ENCODE measurements around the gene SLC35B3. TPM values are rescaled to one million over a fixed set of nuclear protein-coding genes. Genes with fewer than 3 reads are reported as not detected.

SLC35B3 gene
- polyA plus RNA-seq, 1 experiment = 38.2 TPM

DNA sequence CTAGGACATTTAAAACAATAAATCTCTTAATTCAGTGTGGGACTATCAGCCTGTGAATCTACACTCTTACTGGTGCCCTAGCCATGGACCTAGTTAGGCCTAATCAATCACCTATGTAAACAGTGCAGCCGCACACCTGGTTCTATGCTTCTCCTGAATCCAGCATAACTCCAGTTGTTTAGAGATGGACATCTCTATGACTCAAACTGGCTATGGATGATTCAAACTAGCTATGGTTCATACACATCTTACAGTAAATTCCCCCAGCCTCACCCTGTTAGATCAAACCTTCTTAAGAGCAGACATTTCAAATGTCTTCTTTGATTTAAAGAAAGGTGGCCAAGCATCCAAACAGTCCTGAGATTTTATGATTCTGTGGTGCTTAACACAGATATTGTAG lies 34.7 kb downstream of the SLC35B3 start:
- no peak for DNase-seq (ENCODE audit: low read depth, low spot score)
- TF ChIP-seq, protein P1, sequence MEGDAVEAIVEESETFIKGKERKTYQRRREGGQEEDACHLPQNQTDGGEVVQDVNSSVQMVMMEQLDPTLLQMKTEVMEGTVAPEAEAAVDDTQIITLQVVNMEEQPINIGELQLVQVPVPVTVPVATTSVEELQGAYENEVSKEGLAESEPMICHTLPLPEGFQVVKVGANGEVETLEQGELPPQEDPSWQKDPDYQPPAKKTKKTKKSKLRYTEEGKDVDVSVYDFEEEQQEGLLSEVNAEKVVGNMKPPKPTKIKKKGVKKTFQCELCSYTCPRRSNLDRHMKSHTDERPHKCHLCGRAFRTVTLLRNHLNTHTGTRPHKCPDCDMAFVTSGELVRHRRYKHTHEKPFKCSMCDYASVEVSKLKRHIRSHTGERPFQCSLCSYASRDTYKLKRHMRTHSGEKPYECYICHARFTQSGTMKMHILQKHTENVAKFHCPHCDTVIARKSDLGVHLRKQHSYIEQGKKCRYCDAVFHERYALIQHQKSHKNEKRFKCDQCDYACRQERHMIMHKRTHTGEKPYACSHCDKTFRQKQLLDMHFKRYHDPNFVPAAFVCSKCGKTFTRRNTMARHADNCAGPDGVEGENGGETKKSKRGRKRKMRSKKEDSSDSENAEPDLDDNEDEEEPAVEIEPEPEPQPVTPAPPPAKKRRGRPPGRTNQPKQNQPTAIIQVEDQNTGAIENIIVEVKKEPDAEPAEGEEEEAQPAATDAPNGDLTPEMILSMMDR (IDR thresholded peaks at IDR 0.05; ENCODE audit: low read depth, low read length) = no peak
- Histone ChIP-seq H3K9me3 (ENCODE audit: control insufficient read depth, insufficient read depth, low read length) (no peaks in the 10 kb centered on the region), H3K4me3 (ENCODE audit: low read depth, low read length) (no peak overlapping the region), H3K27ac (ENCODE audit: low read depth, low read length) (no peak overlapping the region), H3K27me3 (ENCODE audit: control insufficient read depth, insufficient read depth, low read length) (no peaks in the 10 kb centered on the region)
- ChIA-PET CTCF (no interaction called here), POLR2A (no interaction called here)

- Histone ChIP-seq H3K27ac (ENCODE audit: low read depth, low read length) (no peak overlapping the region), H3K27me3 (ENCODE audit: control insufficient read depth, insufficient read depth, low read length) (no peaks in the 10 kb centered on the region), H3K9me3 (ENCODE audit: control insufficient read depth, insufficient read depth, low read length) (no peaks in the 10 kb centered on the region), H3K4me3 (ENCODE audit: low read depth, low read length) (no peak overlapping the region)
- ChIA-PET POLR2A (no interaction called here), CTCF (no interaction called here)
- TF ChIP-seq, protein P1 (IDR thresholded peaks at IDR 0.05; ENCODE audit: low read depth, low read length) = no peak
- DNase-seq (ENCODE audit: low read depth, low spot score) = no peak
These were observed 42.8 kb downstream of the SLC35B3 start for GRCh38 chr6:8392569-8392968.

- no peak overlapping the region for H3K27ac ChIP-seq (ENCODE audit: low read depth, low read length)
- POLR2A ChIA-PET = no interaction called here
- no peak for DNase-seq (ENCODE audit: low read depth, low spot score)
- CTCF ChIA-PET = no interaction called here
- TF ChIP-seq, protein P1 (IDR thresholded peaks at IDR 0.05; ENCODE audit: low read depth, low read length) = no peak
- H3K27me3 ChIP-seq (ENCODE audit: control insufficient read depth, insufficient read depth, low read length) = no peaks in the 10 kb centered on the region
- H3K9me3 ChIP-seq (ENCODE audit: control insufficient read depth, insufficient read depth, low read length) = no peaks in the 10 kb centered on the region
- H3K4me3 ChIP-seq (ENCODE audit: low read depth, low read length) = no peak overlapping the region
These were observed 43.4 kb downstream of the SLC35B3 start for GRCh38 chr6:8391934-8392333.

- POLR2A ChIA-PET = no interaction called here
- DNase-seq (ENCODE audit: low read depth, low spot score) = no peak
- no peaks in the 10 kb centered on the region for H3K9me3 ChIP-seq (ENCODE audit: control insufficient read depth, insufficient read depth, low read length)
- H3K27me3 ChIP-seq (ENCODE audit: control insufficient read depth, insufficient read depth, low read length) = no peaks in the 10 kb centered on the region
- no peak overlapping the region for H3K27ac ChIP-seq (ENCODE audit: low read depth, low read length)
- TF ChIP-seq, protein P1 (IDR thresholded peaks at IDR 0.05; ENCODE audit: low read depth, low read length) = no peak
- no peak overlapping the region for H3K4me3 ChIP-seq (ENCODE audit: low read depth, low read length)
- CTCF ChIA-PET = no interaction called here
These were observed 46.1 kb downstream of the SLC35B3 start for GRCh38 chr6:8389036-8389818.

- DNase-seq (ENCODE audit: low read depth, low spot score) = no peak
- Histone ChIP-seq H3K4me3 (ENCODE audit: low read depth, low read length) (no peak overlapping the region), H3K27me3 (ENCODE audit: control insufficient read depth, insufficient read depth, low read length) (no peaks in the 10 kb centered on the region), H3K27ac (ENCODE audit: low read depth, low read length) (no peak overlapping the region), H3K9me3 (ENCODE audit: control insufficient read depth, insufficient read depth, low read length) (no peaks in the 10 kb centered on the region)
- TF ChIP-seq, protein P1 (IDR thresholded peaks at IDR 0.05; ENCODE audit: low read depth, low read length) = no peak
- ChIA-PET CTCF (no interaction called here), POLR2A (no interaction called here)
These were observed 47.4 kb downstream of the SLC35B3 start for GRCh38 chr6:8387942-8388437.
